Mammary epithelial cell (primary cell): ENCODE data around the gene IL5.

Source experiments
- CTCF ChIP-seq, 2 donors: IDR thresholded peaks in 1 of 2; conservative IDR thresholded peaks in 1 of 2; 2 replicates each; pipeline ENCODE4 v1.5.1; 2011 to 2012; ENCODE audit warnings: inconsistent platforms in 2 of 2, low read length in 2 of 2, mild to moderate bottlenecking in 2 of 2, control low read depth in 1 of 2, low read depth in 1 of 2; ENCODE audit not compliant: insufficient read depth in 1 of 2; ENCODE audit errors: extremely low read depth in 1 of 2
- EZH2 ChIP-seq: IDR thresholded peaks from 2 replicates; pipeline ENCODE4 v1.6.1; 2012; ENCODE audit warnings: low read length, inconsistent platforms, borderline replicate concordance

GRCh38 chr5:132500244-132500930 lies 42.9 kb downstream of the IL5 start:
- no peak for TF ChIP-seq CTCF (conservative IDR thresholded peaks at IDR 0.05 in 1 of 2, IDR thresholded peaks at IDR 0.05 in 1 of 2; ENCODE audit: extremely low read depth in 1 of 2, insufficient read depth in 1 of 2, low read depth in 1 of 2, low read length in 2 of 2)
- TF ChIP-seq EZH2: no peak
